GM21367 (cell line): ENCODE measurements around the gene OMD.

ENCODE experiments used
- ATAC-seq: cut with Tn5 transposase; IDR thresholded peaks from one replicate; pipeline ENCODE4 v1.9.1; 2021; ENCODE audit not compliant: unreplicated experiment

Gene OMD

GRCh38 chr9:92424340-92424739 lies at the start of gene OMD:
Gene OMD (minus strand): TSS chr9:92424471. CDS start chr9:92417558, 6,913 bp downstream.
- no peak for ATAC-seq

- ATAC-seq = no peak
Measured at GRCh38 chr9:92468206-92468605, 43.9 kb upstream of the OMD start.

- no peak for ATAC-seq
Measured at GRCh38 chr9:92467511-92467910, 43.2 kb upstream of the OMD start.

GRCh38 chr9:92467041-92467440 lies 42.8 kb upstream of the OMD start:
- ATAC-seq = no peak

GRCh38 chr9:92463984-92464383 lies 39.7 kb upstream of the OMD start:
- ATAC-seq = no peak

- no peak for ATAC-seq
Measured at GRCh38 chr9:92463387-92463786, 39.1 kb upstream of the OMD start.

GRCh38 chr9:92457576-92457975 lies 33.3 kb upstream of the OMD start:
- ATAC-seq = no peak

- ATAC-seq = no peak
Measured at GRCh38 chr9:92455217-92455616, 30.9 kb upstream of the OMD start.

GRCh38 chr9:92446536-92446935 lies 22.3 kb upstream of the OMD start:
- no peak for ATAC-seq

- no peak for ATAC-seq
Measured at GRCh38 chr9:92444841-92445240, 20.6 kb upstream of the OMD start.

GRCh38 chr9:92440751-92441046 lies 16.4 kb upstream of the OMD start:
- no peak for ATAC-seq

GRCh38 chr9:92439921-92440750 lies 15.9 kb upstream of the OMD start:
- ATAC-seq = no peak

- no peak for ATAC-seq
Measured at GRCh38 chr9:92438900-92439526, 14.7 kb upstream of the OMD start.

GRCh38 chr9:92435263-92435662 lies 11.0 kb upstream of the OMD start:
- ATAC-seq = no peak

- no peak for ATAC-seq
Measured at GRCh38 chr9:92432972-92433548, 8.8 kb upstream of the OMD start.

GRCh38 chr9:92432350-92432749 lies 8.1 kb upstream of the OMD start:
- ATAC-seq = no peak

GRCh38 chr9:92429836-92430235 lies 5.6 kb upstream of the OMD start:
- ATAC-seq = no peak

GRCh38 chr9:92426501-92427145 lies 2.4 kb upstream of the OMD start:
- no peak for ATAC-seq

- ATAC-seq = no peak
Measured at GRCh38 chr9:92425474-92425873, 1.2 kb upstream of the OMD start.

- ATAC-seq = no peak
Measured at GRCh38 chr9:92423612-92424011, 659 bp downstream of the OMD start.

GRCh38 chr9:92422611-92423338 lies 1.5 kb downstream of the OMD start:
- no peak for ATAC-seq
